Measurements from ENCODE around the gene ZNF200.
A peak's percentile ranks its signal among the peaks of the same experiment; 100 is the strongest.
"Not testable (repeated sequence)": the region's sequence is repeated elsewhere in the genome, so short reads cannot be mapped to it uniquely, and the experiment has no call there.

The ZNF200 gene

GRCh38 chr16:3198334-3199072, 36.5 kb downstream of the ZNF200 start:
- no peak for DNase-seq

GRCh38 chr16:3197694-3198333, 37.1 kb downstream of the ZNF200 start:
- not testable (repeated sequence) for DNase-seq

GRCh38 chr16:3195975-3196374, 39.0 kb downstream of the ZNF200 start:
- no peak for DNase-seq

- no peak for DNase-seq
Measured at GRCh38 chr16:3194792-3195191, 40.2 kb downstream of the ZNF200 start.

- DNase-seq, result no peak
Measured at GRCh38 chr16:3193221-3194212, 41.4 kb downstream of the ZNF200 start.

- no peak for DNase-seq
Measured at GRCh38 chr16:3192476-3193019, 42.4 kb downstream of the ZNF200 start.

GRCh38 chr16:3190949-3191353, 44.0 kb downstream of the ZNF200 start:
- no peak for DNase-seq

GRCh38 chr16:3189869-3190268, 45.1 kb downstream of the ZNF200 start:
- DNase-seq, result no peak

GRCh38 chr16:3188925-3189825, 45.8 kb downstream of the ZNF200 start:
- no peak for DNase-seq

- DNase-seq, result no peak
Measured at GRCh38 chr16:3188675-3188924, 46.4 kb downstream of the ZNF200 start.

GRCh38 chr16:3187798-3188674, 46.9 kb downstream of the ZNF200 start, which contains the start of gene OR1F1:
OR1F1 (plus strand) TSS chr16:3188204.
- no peak for DNase-seq

- DNase-seq, result no peak
Measured at GRCh38 chr16:3186946-3187690, 47.8 kb downstream of the ZNF200 start.

- DNase-seq, result no peak
Measured at GRCh38 chr16:3183445-3184139, 51.4 kb downstream of the ZNF200 start.

GRCh38 chr16:3182608-3183444, 52.1 kb downstream of the ZNF200 start:
- DNase-seq, result peak in 1 of 51 donors; percentile 5

GRCh38 chr16:3182293-3182607, 52.7 kb downstream of the ZNF200 start:
- not testable (repeated sequence) for DNase-seq

GRCh38 chr16:3180445-3180878, 54.5 kb downstream of the ZNF200 start:
- DNase-seq, result no peak

GRCh38 chr16:3179651-3180050, 55.3 kb downstream of the ZNF200 start:
- no peak for DNase-seq

All from hypothalamus (tissue), 51 donors.